Measurements from ENCODE around the gene WWC1.

The WWC1 gene
- 0.52 to 3.6 reads per million in 2 donors for total RNA-seq

DNA sequence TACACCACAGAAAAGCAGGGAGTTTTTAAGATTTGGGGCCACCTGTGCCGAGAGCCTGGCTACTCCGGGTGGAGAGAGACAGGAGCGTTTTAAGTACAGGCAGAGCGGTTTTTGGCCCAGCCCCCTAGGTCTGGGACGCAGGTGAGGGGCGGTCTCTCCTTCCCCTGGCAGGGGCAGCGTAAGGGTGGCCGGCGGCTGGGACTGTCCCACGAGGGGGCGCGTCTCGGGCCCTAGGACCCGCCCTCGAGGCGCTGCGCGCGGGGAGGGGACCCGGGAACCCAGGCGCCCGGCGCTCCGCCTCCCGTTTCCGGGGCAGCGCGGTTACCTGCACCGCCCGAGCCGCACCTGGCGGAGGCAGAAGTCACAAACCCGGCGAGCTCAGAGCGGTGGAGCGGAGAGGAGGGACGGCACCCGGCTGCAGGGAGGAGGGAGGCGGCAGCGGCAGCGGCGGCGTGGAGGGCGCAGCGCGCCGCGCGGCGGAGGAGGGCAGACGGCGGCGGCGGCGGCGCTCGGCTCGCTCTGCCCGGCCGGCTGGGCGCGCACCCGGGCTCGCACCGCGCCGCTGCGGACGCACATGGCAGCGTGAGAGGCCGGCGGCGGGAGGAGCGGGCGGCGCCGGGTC is at the start of gene WWC1:
WWC1 (plus strand) TSS at position 304 of the 622 bp plus-strand sequence. CDS start 508 bp downstream, outside the sequence.
- peak; percentile 16 for DNase-seq

DNA sequence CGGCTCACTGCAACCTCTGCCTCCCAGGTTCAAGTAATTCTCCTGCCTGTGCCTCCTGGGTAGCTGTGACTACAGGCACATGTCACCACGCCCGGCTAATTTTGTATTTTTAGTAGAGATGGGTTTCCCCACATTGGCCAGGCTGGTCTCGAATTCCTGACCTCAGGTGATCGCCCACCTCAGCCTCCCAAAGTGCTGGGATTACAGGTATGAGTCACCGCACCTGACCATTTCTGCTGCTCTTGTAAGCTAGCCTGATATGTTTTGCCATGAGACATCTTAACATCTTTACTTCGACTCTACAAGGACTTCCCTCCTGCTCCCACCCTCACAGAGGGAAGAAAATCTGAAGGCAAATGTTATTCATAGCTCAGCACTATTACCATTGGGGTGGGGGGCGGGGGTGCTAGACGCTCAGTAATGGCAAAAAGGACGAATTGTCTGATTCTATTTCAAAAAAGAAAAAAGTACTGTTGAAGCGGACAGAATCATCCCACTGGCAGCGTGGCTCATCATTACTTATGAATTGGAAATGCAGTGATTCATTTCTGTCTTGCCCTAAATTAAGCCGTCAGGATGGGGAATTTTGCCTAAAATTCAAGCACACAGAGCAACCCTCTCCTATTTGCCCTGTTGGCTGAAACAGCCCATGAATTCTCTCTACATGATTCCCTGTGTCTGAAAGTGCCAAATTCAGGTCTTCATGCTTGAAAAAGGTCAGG is 46.4 kb upstream of the WWC1 start:
- no peak for DNase-seq

DNA sequence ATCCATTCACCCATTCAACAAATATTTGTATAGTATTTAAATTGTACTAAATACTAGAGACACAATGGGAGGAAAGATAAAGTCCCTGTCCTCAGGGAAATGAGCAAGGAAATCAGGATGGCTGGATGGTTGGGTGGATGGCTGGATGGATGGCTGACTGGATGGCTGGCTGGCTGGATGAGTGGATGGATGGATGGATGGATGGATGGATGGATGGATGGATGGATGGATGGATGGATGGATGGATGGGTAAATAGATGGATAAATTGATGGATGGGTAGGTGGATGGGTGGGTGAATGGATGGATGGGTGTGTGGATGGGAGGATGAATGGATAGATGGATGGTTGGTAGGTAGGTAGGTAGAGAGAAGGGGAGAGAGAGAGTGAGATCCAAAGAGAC is 41.5 kb upstream of the WWC1 start:
- DNase-seq: no peak

DNA sequence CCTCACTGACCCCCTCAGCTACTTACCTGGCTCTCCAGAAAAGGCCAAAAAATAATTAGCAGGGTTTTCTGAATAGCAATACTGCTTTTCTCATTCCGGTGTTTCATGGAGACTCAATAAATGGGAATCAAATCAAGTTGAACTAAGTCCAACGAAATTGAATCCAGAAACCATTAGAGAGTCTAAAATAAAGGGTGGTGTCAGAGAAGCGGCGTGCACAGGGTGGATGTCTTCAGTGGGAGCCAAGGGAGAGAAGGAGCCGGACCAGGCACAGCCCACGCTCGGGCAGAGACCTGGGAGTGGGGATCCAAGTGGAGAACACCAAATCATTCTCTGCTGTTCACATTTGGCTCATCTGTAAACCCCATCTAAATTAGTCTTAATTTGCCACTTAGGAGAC is 40.2 kb upstream of the WWC1 start:
- no peak for DNase-seq

DNA sequence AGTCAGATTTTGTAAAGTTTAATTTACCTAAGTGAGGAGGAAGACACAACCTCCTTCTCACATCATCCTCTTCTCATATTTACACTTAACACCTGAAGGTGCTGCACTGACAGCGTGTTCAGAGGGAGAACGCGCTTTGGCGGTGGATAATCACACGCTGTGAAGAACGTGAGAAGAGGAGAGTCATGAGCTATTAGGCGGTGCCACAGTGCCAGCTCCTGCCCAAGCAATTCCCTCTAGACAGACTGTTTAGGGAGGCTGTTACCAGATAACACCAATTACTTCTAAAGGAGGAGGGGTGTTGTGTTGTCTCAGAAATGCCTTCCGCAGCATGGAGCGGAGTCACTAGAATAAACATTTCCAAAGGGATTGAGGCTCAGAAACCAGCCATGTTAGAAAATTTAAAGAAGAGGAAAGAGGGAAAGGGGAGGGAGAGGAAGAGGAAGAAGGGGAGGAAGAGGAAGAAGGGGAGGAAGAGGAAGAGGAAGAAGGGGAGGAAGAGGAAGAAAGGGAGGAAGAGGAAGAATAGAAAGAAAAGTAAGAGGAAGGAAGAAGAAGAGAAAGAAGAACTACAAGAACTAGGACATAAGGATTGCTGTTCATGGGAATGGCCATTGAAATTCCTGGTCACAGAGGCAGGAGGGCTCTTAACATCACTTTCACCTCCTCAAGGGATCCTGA is 37.3 kb upstream of the WWC1 start:
- no peak for DNase-seq

DNA sequence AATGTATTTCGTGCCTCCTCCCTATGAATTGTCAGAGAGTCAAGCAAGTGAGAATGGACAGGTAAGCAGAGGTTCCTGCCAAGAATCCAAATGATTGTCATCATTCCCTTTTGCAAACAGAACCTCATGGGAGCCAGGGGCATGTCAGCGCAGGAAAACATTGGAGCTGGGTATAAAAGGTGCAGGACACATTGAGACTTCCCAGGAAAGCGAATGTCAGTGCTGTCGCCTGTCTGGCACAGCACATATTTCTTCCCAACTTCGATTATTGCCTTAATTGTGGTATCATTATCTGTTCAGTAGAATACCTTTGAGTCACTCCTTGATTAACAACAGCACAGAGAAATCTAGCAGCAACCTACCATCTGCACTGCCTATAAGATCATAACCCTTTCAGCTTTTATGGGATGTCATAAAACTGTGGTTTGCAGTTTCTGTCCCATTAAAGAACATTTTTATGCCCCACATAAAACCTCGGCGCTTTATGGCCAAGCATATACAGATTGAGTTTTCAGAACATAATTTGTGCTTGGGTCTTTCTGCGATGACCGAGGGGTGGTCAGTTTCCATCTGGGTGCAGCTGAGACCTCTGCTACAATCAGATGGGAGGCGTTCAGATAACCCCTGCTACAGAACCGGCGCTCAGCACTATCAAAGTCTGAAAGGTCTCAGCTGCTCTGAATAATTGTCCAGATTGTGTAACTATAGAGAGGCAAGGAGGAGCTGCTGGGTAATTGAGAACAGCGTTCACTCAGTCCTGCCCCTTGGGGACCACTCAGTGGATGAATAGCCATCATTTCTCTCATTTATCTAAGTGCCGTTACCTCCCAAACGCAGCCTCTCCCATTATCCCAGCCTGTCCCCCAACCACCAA is 30.9 kb upstream of the WWC1 start:
- no peak for DNase-seq

DNA sequence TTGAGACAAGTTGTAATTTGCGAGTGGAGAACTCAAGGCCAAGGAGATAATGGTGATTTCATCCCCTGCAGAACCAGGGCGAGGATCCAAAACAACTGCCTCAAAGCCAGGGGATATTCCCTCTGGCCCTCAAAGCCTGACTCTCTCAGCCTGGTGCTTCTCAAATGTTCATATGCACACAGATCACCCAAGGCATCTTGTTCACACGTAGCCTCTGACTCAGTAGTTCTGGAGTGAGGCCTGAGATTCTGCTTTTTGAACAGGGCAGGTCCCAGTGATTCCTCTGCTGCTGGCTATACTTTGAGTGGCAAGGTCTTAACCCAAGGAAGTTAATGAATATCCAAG is 30.2 kb upstream of the WWC1 start:
- DNase-seq: no peak

GRCh38 chr5:168262042-168262743 is 29.3 kb upstream of the WWC1 start:
- DNase-seq: no peak

GRCh38 chr5:168263121-168263520 is 28.3 kb upstream of the WWC1 start:
- no peak for DNase-seq

DNA sequence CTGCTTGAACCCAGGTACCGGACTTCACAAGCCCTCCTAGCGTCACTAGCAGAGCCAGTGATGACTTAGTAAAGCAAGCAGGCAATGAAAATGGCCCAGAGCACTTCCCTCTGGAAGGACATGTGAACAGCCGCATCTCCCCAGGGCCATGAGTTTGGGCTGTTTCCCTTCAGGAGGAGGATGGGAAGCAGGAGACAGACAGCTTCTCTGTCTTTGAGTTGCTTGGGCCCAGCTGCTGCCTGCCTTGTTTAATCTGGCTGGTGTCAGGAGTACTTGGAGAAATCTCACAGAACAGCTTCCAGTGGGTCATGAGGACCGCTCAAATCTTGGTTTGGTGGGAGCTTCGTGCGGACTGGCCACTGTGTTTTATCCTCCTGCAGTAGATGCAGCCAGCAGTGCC is 25.4 kb upstream of the WWC1 start:
- no peak for DNase-seq

GRCh38 chr5:168268949-168269936 is 22.2 kb upstream of the WWC1 start:
- no peak for DNase-seq

DNA sequence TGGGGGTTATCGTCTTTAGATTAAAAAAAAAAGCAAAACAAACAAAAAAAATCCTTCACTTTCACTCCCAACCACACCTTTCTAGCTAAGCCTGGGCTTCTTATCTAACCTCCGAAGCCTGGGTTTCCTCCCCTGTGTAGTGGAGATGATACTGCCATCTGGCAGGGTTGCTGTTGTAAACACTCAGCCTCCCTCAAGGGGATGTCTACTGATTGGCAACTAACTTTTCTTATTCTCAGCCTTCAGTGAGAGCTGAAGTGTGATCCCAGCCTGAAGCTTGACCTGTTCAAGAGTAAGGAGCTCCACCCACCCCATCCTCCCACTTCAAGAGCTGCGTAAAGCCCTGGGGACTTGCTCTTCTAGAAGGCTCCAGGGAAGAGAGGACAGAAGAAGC is 21.5 kb upstream of the WWC1 start:
- DNase-seq: no peak

- DNase-seq: no peak
Observed at GRCh38 chr5:168270476-168270875, 21.0 kb upstream of the WWC1 start.

- DNase-seq: no peak
Observed at GRCh38 chr5:168273056-168273980, 18.1 kb upstream of the WWC1 start.

GRCh38 chr5:168274406-168274805 is 17.0 kb upstream of the WWC1 start:
- no peak for DNase-seq

- no peak for DNase-seq
Observed at GRCh38 chr5:168275940-168276339, 15.5 kb upstream of the WWC1 start.

DNA sequence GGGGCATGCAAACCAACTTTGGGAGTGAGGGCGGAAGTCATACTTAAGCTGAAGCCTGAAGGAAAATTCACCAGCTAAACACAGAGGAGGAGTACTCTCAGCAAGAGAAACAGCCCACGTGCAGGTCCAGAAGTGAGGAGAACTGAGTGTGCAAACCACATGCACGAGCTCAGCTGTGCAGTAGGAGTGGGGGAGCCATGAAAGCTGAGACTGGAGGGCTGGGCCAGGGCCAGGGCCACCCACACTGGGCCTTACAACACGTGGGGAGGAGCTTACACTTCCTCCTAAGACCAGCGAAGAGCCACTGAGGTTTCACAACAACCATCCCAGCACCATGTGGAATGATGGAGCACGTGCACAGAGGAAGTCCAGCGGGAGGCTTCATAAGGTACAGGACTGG is 9.3 kb upstream of the WWC1 start:
- no peak for DNase-seq

- DNase-seq: no peak
Observed at GRCh38 chr5:168284809-168285208, 6.6 kb upstream of the WWC1 start.

DNA sequence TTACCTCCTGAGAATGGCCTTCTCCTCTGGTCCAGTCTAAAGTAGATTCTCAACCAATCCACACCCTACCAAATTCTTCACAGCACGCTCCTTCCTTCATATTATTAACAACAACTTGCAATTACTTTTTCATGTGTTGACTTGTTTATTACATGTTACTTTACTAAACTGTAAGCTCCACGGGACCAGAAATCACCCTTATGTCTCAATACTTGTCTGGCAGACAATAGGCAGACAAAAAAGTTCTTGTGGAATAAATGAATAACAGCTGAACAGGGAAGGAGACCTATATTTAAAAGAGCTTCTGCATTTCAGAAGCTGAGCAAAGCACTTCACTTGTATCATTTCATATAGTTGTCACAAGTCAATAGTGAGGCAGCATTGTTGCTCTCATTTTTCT is 5.7 kb upstream of the WWC1 start:
- DNase-seq: no peak

- DNase-seq: no peak
Observed at GRCh38 chr5:168286386-168286785, 5.1 kb upstream of the WWC1 start.
